DMS 273 (cell line): ENCODE results near the gene DGKB.

Experiments used
- DNase-seq: peaks from one replicate; lab custom pipeline; 2025; ENCODE audit not compliant: unreplicated experiment; lab: John Stamatoyannopoulos, UW

The DGKB gene

DNA sequence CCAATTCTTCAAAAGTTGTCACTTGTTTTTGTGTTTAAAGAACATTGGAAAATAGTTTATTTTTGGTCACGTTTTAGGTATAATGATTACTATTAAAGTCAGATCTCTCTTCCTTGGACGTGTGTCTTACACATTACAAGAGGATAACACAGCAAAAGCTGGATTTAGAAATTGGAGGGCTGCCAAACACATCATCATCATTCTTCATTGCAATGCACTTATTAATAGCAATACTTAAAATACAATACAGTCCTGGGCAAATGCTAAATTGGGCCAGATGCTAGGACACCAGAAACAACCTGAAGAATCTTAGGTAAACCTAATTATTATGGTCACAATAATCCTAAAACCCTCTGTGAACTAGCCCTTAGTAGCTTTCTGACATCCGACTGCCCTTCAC lies 303.6 kb downstream of the DGKB start:
- peak; percentile 19 for DNase-seq

GRCh38 chr7:14596421-14596820 lies 306.1 kb downstream of the DGKB start:
- DNase-seq: no peak

DNA sequence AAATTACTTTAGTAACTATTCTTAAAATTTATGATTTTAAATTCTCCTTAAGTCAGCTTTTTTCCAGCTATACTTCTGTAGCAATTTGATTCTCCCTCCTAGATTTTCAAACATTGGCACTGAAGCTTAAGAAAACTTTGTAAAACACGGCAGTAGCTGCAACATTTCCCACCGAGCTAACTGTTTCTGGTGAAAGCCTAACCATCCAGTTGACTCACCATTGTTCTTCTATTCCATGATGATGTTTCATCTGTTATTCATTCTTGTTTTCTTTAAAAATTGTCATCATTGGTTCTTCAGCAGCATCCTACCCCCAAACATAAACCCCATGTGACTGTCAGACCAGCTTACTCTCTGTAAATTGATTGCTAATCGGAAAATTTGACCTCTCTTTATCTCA lies 312.3 kb downstream of the DGKB start:
- no peak for DNase-seq

- DNase-seq: no peak
Observed at GRCh38 chr7:14585232-14585631, 317.3 kb downstream of the DGKB start.

DNA sequence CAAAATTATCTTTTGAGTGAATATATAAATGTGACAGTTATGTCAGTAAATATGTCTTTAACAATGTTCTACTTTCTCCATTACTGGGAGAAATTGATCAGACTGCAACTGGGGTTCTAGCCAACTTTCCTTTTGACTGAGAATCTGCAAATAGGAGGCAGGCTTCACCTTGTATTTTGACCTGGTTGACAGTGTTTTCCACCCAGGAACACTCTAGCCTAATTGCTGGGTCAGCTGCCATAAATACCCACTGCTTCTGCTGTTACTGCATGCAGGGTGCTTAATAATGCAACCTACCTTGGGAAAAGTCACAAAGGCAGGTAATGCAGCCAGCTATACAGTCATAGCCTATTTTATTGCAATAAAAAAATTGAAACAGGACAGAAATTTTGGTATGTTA lies 319.0 kb downstream of the DGKB start:
- DNase-seq: no peak

- DNase-seq: no peak
Observed at GRCh38 chr7:14582010-14582409, 320.5 kb downstream of the DGKB start.

DNA sequence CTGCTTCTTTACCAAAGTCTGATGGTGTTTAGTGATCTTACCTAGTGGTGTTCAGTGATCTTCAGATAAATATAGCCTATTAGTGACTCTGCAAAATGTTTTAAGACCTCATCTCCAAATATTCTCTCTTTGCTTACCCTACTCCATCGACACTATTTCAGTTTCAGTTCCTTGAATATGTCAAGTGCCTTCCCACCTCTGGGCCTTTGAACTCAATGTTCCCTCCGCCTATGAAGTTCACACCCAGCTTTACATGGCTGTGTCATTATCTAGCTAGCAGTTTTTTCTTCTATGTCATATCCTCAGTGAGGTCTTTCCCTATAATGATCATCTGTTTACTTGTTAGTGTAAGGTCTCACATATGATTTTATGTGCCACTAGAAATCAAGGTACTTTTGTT lies 322.6 kb downstream of the DGKB start:
- DNase-seq: no peak

- no peak for DNase-seq
Observed at GRCh38 chr7:14576578-14576977, 326.0 kb downstream of the DGKB start.

- no peak for DNase-seq
Observed at GRCh38 chr7:14570750-14571607, 331.6 kb downstream of the DGKB start.

- no peak for DNase-seq
Observed at GRCh38 chr7:14552060-14552459, 350.5 kb downstream of the DGKB start.

GRCh38 chr7:14551310-14551709 lies 351.2 kb downstream of the DGKB start:
- no peak for DNase-seq

DNA sequence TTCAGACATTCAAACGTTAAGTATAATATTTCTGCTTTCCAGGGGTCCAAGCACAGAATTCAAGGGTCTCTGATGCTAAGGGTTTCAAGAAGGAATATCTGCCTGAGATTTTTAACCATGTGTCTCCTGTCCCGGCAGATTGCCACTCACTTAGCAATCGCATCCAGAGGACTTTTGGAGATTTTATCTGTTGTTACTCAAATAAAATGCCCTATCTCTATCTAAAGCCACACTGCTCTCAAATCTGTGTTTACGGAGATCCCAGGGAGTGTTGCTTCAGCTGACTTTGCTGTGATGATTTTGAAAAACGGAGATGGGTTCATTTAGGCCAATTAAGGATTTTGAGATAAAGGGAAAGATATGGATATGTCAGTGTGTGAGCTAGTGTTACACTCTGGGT lies 359.9 kb downstream of the DGKB start:
- DNase-seq: no peak

DNA sequence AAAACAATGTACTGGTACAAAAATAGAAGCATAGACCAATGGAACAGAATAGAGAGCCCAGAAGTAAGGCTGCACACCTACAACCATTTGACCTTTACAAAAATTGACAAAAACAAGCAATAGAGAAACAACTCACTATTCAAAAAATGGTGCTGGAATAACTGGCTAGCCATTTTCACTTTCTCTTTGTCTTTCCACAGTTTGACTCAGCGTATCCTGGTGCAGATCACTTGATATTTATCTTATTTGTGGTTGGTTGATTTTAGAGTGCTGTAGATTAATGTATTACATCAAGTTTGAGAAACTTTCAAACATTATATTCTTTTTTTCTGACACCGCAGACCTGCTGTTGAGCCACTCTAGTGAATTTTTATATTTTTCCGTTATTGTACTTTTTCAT lies 381.4 kb downstream of the DGKB start:
- DNase-seq: no peak

DNA sequence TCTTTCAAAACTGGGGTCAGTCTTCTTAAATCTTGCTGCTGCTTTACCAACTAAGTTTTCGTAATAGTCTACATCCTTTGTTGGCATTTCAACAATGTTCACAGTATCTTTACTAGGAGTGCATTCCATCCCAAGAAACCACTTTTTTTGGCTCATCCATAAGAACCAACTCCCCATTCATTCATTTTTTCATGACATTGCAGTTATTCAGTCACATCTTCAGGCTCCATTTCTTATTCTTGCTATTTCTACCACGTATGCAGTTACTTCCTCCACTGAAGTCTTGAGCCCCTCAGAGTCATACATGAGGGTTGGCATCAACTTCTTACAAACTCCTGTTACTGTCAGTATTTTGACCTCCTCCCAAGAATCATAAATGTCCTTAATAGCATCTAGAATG lies 392.3 kb downstream of the DGKB start:
- no peak for DNase-seq

DNA sequence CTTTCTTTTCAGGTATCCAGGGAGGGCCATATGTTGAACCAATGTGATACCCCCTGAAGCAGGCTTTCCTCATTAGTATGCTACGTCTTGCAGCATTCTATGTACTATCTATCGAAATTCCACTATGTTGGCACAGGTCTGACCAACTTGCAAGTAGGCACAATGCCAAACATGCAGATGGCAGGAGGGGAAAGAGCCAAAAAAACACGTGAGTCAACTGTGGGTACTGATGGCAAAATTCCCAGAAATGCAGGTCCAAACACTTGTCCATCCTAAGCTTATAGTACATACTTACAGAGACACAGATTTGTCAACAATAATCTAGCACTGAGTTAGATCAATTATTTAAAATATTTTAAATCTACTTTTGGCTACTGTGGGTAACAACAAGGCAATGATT lies 394.9 kb downstream of the DGKB start:
- DNase-seq: peak; percentile 98

DNA sequence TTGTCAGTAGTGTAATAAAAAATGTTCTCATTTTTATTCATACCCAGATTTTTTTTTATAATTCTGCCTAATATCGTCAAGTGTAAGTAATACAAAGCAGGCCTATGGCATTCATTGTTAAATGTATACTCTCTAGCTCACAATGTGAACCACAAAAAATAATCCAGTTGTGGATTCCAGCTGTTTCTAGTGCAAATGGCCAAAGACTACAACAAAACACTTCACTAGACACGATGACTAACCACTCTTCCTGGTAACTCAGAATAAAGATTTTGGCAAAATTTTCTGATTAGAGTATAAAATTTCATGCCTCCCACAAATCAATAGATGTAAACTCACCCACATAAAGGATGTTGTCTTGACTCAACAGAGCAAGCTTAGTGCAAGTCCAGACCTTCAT lies 396.6 kb downstream of the DGKB start:
- no peak for DNase-seq

DNA sequence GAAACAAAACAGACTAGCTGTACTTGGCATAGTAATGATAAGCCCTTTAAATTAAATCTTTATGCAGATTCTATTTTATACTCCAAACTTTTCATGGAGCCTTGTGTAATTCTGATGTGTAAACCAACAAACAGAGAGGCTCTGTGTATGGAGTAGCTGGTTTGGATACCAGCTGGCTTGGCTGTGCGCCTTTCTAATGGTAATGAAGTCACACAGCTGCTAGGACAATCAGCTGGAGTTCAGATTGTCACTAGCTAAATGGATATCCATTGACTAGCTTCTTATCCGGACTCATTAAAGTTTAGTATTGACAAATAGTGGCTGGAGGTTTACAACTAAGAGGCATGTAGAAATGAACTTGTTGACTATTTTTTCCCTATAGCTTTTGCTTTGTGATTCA lies 398.4 kb downstream of the DGKB start:
- DNase-seq: peak; percentile 78

DNA sequence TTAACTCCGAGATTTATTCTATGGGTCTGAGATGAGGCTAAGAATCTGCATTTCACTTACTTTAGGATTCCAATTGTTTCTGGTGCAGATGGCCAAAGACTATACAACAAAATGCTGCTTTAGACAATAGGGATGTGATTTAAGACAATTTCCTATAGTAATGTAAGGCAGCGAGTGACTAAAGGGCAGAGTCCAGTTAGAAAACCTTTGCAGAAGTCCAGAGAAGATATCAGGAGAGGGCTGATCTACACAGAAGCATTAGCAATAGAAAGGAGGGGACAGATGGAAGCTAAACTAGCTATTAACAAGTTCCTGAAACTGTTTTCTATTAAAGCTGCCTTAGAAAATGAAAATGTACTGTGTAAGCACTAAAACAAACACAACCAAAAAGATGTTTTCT lies 398.9 kb downstream of the DGKB start:
- peak; percentile 9 for DNase-seq

DNA sequence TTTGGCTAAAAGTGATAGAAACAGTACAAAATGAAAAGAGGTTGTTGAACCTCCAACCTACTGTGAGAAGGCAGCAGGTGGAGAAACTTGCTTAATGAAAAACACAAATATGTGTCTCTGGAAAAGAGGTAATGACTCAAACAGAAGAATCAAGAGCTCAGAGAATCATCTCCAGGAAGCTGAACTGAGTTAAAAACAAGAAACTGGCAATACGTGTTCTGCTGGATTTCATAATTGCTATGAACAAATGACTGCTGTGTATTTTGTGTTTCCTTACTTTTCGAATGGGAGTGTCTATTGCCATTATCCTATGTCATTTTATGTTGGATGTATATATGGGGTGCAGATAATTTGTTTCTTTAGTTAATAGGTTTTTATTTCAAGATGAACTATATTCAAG lies 401.1 kb downstream of the DGKB start:
- DNase-seq: no peak

DNA sequence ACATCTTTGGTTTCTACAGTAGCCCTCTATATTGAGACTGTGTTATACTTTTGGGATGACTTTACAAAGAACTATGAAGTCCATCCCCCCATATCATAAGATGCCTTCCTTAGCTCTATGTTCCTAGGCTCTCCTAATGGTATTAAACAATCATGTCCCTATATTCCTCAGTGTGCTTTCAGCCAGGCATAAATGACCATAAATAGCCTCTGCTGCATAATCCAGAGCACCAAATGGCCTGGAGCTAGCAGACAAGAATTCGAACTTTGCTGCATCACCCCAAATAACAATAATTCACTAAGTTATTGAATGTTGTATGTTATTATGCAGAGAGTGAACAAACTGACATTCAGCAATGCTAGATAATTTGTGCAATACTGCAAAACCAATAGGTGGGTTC lies 405.2 kb downstream of the DGKB start:
- no peak for DNase-seq

DNA sequence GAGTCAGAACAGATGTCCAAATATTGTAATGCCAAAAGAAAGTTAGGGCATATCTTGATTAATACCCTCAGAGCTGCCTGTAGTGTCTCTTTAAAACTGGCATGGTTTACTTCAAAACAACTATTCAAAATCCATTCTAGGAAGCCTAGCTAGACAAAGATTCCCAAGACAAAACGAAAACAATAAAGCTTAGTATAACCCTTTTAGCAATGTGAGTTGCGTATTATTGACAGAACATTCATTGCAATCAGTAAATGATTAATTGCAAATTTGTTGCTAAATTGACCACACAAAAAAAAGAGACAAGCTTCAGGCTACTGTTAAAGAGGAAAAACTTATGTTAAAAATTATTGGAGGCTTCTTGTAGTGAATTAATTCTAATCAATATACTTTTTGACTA lies 406.9 kb downstream of the DGKB start:
- DNase-seq: no peak

DNA sequence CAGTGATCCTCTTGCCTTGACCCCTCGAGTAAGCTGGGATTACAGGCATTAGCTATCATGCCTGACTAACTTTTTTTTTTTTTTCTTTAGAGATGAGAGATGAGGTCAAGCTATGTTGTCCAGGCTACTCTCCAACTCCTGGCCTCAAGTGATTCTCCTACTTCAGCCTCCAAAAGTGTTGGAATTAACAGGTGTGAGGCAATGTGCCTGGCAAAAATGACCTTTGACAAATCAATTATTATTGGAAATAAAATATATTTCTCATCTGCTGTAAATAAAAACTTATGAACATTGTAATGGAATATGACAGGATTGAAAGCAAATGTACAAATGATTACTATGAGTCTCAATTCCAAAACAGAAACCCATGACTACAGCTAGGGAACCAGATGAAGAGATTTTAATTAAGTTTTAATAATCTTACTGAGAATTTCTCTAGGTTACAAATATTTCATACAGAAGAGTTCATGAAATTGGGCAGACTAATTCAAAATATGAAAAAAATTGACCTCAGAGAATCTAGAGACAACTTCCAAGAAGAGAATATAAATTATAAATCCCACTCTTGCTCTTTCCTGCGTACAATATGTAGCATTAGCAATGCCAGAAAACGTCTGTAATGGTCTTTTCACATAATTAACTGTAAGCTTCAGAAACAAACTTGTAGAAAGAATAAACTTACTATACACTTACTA lies 414.7 kb downstream of the DGKB start:
- DNase-seq: no peak

- no peak for DNase-seq
Observed at GRCh38 chr7:14483663-14484062, 418.9 kb downstream of the DGKB start.
